H1 (cell line): Measurements from ENCODE around the gene CAPZB. TPM values are rescaled to one million over a fixed set of nuclear protein-coding genes. Genes with fewer than 3 reads are reported as not detected.

ENCODE experiments used
- ASH2L ChIP-seq: fragments of 200-600, 300-600 bp; sonication (generic); IDR thresholded peaks from one replicate; pipeline ENCODE4 v1.7.1; 2017; ENCODE audit warnings: low read length
- CHD7 ChIP-seq: fragments of 300-600 bp; sonication (generic); IDR thresholded peaks from 2 replicates; pipeline ENCODE4 v1.7.1; 2012; ENCODE audit warnings: low read length, moderate library complexity, mild to moderate bottlenecking, inconsistent platforms; ENCODE audit not compliant: insufficient replicate concordance
- CTCF ChIP-seq, 3 experiments: IDR thresholded peaks; 1 replicate in 2 of 3; 2 replicates in 1 of 3; pipeline versions ENCODE4 v1.5.1 to v1.6.1; 2011; ENCODE audit warnings: low read length in 3 of 3, mild to moderate bottlenecking in 3 of 3, inconsistent platforms in 2 of 3, low read depth in 1 of 3, moderate library complexity in 1 of 3; ENCODE audit not compliant: insufficient read depth in 1 of 3; ENCODE audit errors: control extremely low read depth in 1 of 3
- EGR1 ChIP-seq: IDR thresholded peaks from 2 replicates; pipeline ENCODE4 v1.6.1; 2011; ENCODE audit warnings: low read depth, low read length, borderline replicate concordance
- SIN3A ChIP-seq, 2 experiments: IDR thresholded peaks in 1 of 2; conservative IDR thresholded peaks in 1 of 2; 2 replicates each; pipeline ENCODE4 v1.6.1; 2011 to 2012; ENCODE audit warnings: low read length in 2 of 2, improper control_type of control experiment in 1 of 2, low read depth in 1 of 2, mild to moderate bottlenecking in 1 of 2
- SIRT6 ChIP-seq: IDR thresholded peaks from one replicate; pipeline ENCODE4 v1.7.1; 2012; ENCODE audit warnings: low read length, inconsistent platforms
- SP1 ChIP-seq: IDR thresholded peaks from 2 replicates; pipeline ENCODE4 v1.6.1; 2011; ENCODE audit warnings: low read depth, low read length
- polyA plus RNA-seq, 7 experiments: library from polyadenylated mRNA; depleted of rRNA in 3 of 7; stranded (reverse) in 5 of 7; unstranded in 2 of 7; fragments of >200 nt in 5 of 7; fragments of 200-250 nt in 2 of 7; gene quantifications; 1 replicate in 5 of 7; 2 replicates in 1 of 7; 4 replicates in 1 of 7; pipeline versions ENCODE4 v1.2.1 to v1.2.3, GENCODE V29; 2011 to 2013; ENCODE audit warnings: missing spikeins in 2 of 7, mixed read lengths in 2 of 7
- total RNA-seq: library from RNA; stranded (reverse); fragmentation: NEBNext Ultra II Directional; extraction: Animal tissue kit (Norgen Biotek cat#: 25700); gene quantifications from 2 replicates; pipeline ENCODE4 v1.2.1, GENCODE V29; 2021

CAPZB gene
- total and polyA plus RNA-seq, 2 of the 8 experiments (the other 6 are each of a cell fraction or from before 2014, with no cell fraction given): 162 to 371 TPM

GRCh38 chr1:19504796-19505692, 19.7 kb upstream of the CAPZB start (continued):
- TF ChIP-seq CHD7 (no peak), SIN3A (conservative IDR thresholded peaks at IDR 0.05 in 1 of 2, IDR thresholded peaks at IDR 0.05 in 1 of 2; ENCODE audit: low read depth in 1 of 2, low read length in 2 of 2) (no peak), SP1 (no peak), EGR1 (no peak), SIRT6 (no peak), CTCF (IDR thresholded peaks at IDR 0.05; ENCODE audit: control extremely low read depth in 1 of 3, insufficient read depth in 1 of 3, low read depth in 1 of 3, low read length in 3 of 3) (no peak), ASH2L (no peak)
